Activated gamma-delta T cell (primary cell): ENCODE measurements around the gene ANKRD13A.

Source experiments
- DNase-seq: peaks from one replicate; lab custom pipeline; 2025; lab: John Stamatoyannopoulos, UW
- total RNA-seq, 2 donors: gene quantifications; one replicate each; lab custom pipeline; 2026; lab: John Stamatoyannopoulos, UW

The ANKRD13A gene
- total RNA-seq = 138 to 155 reads per million in 2 donors

GRCh38 chr12:109998904-109999648 is at the start of gene ANKRD13A:
Gene ANKRD13A (plus strand): TSS chr12:109999430. CDS start chr12:109999689, 259 bp downstream.
- DNase-seq = peak; percentile 56

GRCh38 chr12:109950625-109951024 is 48.6 kb upstream of the ANKRD13A start:
- DNase-seq = no peak

- DNase-seq = no peak
Observed at GRCh38 chr12:109951136-109951535, 48.1 kb upstream of the ANKRD13A start.

DNA sequence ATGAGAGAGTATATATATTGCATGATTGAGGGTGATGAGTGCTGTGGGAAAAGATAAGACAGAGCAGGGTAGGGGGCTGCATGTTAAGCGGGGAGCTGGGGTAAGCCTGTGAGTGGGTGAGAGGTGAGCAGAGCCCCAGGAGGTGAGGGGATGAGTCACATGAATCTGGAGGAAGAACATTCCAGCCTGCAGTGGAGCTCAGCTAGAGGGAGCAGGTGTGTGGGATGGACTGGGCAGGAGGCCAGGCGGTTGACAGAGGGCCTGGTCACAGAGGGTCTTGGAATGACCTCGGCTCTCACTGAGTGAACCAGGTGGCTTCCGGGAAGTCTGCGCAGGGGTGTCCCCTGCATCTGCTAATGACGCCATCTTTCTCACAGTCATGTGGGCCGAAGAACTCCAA is 47.5 kb upstream of the ANKRD13A start:
- no peak for DNase-seq

- DNase-seq = no peak
Observed at GRCh38 chr12:109952160-109952858, 46.9 kb upstream of the ANKRD13A start.

DNA sequence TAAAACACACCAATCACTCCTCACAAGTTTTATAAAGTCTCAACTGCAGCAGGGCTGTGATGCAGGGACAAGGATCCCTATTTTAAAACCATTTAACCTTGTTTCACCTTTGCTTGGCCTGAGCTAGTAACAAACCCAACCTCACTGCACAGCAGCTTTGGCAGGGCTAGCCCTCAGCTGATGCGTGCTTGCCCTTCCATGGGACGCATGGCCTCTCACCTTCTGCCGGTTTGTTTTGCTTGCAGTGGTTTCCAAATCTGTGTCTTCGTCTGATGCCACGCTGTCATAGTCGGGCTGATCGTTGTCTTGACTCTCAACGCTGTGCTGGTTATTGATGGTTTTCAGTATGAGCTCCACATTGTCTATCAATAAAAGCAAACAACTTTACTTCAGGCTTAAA is 46.4 kb upstream of the ANKRD13A start:
- DNase-seq = no peak

DNA sequence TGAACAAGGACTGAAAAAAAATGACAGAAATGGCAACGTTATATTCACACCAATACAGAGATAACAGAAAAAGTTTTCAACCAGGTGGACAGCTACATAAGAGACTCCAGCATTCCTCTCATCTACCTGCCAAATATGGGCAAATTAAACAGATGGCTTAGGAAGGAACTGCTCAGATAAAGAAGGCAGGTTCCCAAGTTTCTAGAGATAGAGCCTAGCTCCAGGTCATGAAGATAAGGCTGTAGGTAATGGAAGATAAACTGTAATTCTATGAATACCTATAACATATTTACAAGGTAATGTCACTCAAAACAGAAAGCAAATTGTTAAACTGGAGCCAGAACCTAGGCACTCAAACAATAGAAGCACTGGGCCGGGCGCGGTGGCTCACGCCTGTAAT is 45.6 kb upstream of the ANKRD13A start:
- DNase-seq = no peak

GRCh38 chr12:109958374-109958773 is 40.9 kb upstream of the ANKRD13A start:
- DNase-seq = no peak

- no peak for DNase-seq
Observed at GRCh38 chr12:109959411-109960093, 39.7 kb upstream of the ANKRD13A start.

GRCh38 chr12:109961201-109961600 is 38.0 kb upstream of the ANKRD13A start:
- no peak for DNase-seq

- DNase-seq = no peak
Observed at GRCh38 chr12:109961612-109962011, 37.6 kb upstream of the ANKRD13A start.

DNA sequence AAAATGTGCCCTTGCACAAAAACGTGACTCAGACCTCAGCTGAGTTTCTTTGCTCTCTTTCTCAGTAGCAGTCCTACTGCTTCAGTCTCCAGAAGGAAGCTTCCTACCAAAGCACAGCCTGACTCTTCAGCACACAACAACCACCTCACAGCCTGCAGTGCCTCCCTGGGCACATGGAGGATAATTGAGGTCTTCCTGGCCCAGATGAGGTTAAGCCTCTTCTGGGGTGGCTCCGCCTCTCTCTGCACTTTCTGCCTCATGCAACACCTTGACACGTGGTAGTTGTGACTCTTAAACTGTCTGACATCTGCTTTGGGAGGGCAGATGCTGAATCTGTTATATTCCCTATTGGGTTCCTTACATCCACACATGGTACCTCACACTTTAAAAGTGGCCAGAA is 36.8 kb upstream of the ANKRD13A start:
- no peak for DNase-seq

- no peak for DNase-seq
Observed at GRCh38 chr12:109963330-109963729, 35.9 kb upstream of the ANKRD13A start.

DNA sequence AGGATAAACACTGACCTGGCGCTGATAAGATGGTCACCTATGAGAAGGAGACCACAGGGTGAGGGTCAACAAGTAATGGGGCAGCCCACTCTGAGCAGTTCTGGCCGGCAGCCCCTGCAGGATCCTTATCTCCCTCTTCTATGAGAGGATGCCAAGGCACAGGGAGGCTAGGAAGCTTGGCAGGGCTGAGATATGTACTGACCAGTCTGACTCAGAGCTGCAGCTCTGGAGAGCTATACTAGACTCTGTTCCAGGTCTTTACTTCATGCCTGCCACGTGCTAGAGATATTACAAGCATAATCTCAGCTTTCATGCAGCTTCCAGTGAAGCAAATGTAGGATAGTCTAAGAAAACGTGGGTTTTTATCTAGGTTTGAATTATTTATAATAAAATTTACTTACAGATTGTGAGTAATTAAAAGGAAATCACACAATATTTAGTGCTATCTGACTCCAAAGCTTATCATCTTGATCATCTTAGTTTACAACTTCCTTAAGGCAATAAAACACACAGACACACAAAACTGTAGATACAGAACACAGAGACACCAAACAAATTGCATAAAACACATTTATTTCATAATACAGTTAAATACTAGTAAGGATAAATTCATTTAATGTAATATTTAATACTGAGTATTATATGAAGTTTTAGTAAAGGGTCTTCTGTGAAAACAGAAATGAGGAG is 35.3 kb upstream of the ANKRD13A start:
- no peak for DNase-seq

DNA sequence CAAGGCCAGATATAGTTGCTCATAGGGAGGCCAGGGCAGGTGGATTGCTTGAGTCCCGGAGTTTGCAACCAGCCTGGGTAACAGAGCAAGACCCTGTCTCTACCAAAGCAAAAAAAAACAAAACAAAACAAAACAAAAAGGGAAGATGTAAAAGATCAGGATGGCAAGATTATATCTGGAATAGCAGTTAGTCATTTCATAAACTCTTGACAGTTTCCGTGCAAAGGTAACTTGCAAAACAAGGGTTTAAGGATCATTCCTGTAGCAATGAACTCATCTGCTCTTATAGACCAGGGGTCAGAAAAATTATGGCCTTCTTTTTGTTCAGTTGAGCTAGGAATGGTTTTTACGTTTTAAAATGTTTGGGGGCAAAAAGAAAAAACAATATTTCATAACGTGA is 32.7 kb upstream of the ANKRD13A start:
- DNase-seq = no peak

DNA sequence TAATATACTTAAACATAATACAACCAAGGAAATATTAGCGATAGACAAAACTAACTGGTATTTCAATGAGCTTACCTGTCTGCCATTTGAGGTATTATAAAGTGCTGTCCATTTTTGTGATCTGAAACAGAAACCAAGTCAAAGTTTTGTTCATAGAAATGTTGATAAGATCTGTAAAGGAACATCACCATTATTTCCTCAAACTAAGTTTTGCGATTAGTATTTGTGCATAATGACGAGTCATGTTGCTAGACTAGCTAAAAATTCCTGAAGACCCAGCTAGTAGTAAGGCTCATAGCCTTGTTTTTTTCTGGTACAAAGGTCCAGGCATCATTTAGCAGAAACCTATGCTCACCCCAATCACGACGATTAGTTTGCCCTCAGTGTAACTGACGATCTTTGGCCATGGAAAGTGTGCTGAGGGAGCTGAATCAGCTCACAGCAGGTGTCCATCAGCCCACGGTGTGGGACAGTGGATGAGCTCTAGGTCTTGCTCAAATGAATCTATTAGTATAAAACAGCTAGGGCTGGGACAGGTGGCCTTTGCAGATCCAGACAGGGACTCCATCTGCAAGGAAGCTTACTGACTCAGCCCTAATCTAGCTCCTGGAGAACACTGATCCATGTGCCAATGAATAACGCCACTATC is 31.7 kb upstream of the ANKRD13A start:
- DNase-seq = no peak

- no peak for DNase-seq
Observed at GRCh38 chr12:109968032-109968420, 31.2 kb upstream of the ANKRD13A start.

DNA sequence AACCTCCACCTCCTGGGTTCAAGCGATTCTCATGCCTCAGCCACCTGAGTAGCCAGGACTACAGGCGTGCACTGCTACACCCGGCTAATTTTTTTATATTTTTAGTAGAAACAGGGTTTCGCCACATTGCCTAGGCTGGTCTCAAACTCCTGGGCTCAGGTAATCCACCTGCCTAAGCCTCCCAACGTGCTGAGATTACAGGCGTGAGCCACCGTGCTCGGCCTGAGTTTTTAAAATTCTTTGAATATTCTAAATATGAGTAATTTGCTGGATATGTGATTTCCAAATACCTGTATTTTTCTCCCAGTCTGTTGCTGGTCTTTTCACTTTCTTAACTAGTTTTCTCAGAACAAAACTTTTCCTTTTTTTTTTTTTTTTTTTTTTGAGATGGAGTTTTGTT is 30.4 kb upstream of the ANKRD13A start:
- DNase-seq = no peak

- no peak for DNase-seq
Observed at GRCh38 chr12:109972821-109973220, 26.4 kb upstream of the ANKRD13A start.

GRCh38 chr12:109981311-109981710 is 17.9 kb upstream of the ANKRD13A start:
- DNase-seq = no peak

DNA sequence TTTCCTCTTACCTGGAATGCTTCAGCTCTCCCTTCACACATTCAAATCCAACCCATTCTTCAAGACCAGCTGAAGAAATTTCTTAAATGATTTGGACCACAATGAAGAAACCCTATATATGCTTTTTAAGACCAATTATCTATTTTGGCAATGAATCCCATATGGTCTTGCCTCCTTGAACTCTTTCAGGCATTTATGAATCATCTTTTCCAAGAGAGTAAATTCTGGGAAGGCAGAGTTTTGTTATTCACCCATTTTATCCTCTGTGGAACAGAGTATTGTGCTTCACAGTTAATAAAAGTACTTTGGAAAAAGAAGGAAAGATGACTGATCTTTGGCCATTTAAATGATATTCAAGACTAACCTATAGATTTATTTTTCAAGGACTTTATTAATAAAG is 17.0 kb upstream of the ANKRD13A start:
- no peak for DNase-seq
